ENCODE data around the gene TMEFF2.

The TMEFF2 gene

GRCh38 chr2:192067631-192068030, 127.1 kb downstream of the TMEFF2 start:
- DNase-seq (ENCODE audit: low read depth in 2 of 2), result no peak

GRCh38 chr2:192064459-192064858, 130.3 kb downstream of the TMEFF2 start:
- DNase-seq (ENCODE audit: low read depth in 2 of 2), result no peak

- no peak for DNase-seq (ENCODE audit: low read depth in 2 of 2)
Measured at GRCh38 chr2:192060161-192060560, 134.6 kb downstream of the TMEFF2 start.

- DNase-seq (ENCODE audit: low read depth in 2 of 2), result no peak
Measured at GRCh38 chr2:192059266-192059665, 135.5 kb downstream of the TMEFF2 start.

- DNase-seq (ENCODE audit: low read depth in 2 of 2), result no peak
Measured at GRCh38 chr2:192053921-192054320, 140.8 kb downstream of the TMEFF2 start.

GRCh38 chr2:192051533-192051932, 143.2 kb downstream of the TMEFF2 start:
- DNase-seq (ENCODE audit: low read depth in 2 of 2), result no peak

- no peak for DNase-seq (ENCODE audit: low read depth in 2 of 2)
Measured at GRCh38 chr2:192049362-192049761, 145.4 kb downstream of the TMEFF2 start.

GRCh38 chr2:192047315-192048107, 147.2 kb downstream of the TMEFF2 start:
- no peak for DNase-seq (ENCODE audit: low read depth in 2 of 2)

GRCh38 chr2:192044496-192044895, 150.2 kb downstream of the TMEFF2 start:
- no peak for DNase-seq (ENCODE audit: low read depth in 2 of 2)

GRCh38 chr2:192043216-192043870, 151.4 kb downstream of the TMEFF2 start:
- DNase-seq (ENCODE audit: low read depth in 2 of 2), result no peak

GRCh38 chr2:192042126-192042525, 152.6 kb downstream of the TMEFF2 start:
- no peak for DNase-seq (ENCODE audit: low read depth in 2 of 2)

- DNase-seq (ENCODE audit: low read depth in 2 of 2), result no peak
Measured at GRCh38 chr2:192038110-192038509, 156.6 kb downstream of the TMEFF2 start.

- no peak for DNase-seq (ENCODE audit: low read depth in 2 of 2)
Measured at GRCh38 chr2:192035731-192036442, 158.8 kb downstream of the TMEFF2 start.

- DNase-seq (ENCODE audit: low read depth in 2 of 2), result no peak
Measured at GRCh38 chr2:192030856-192031255, 163.9 kb downstream of the TMEFF2 start.

- DNase-seq (ENCODE audit: low read depth in 2 of 2), result no peak
Measured at GRCh38 chr2:192030289-192030688, 164.4 kb downstream of the TMEFF2 start.

- no peak for DNase-seq (ENCODE audit: low read depth in 2 of 2)
Measured at GRCh38 chr2:192029089-192029488, 165.6 kb downstream of the TMEFF2 start.

GRCh38 chr2:192026825-192027120, 168.0 kb downstream of the TMEFF2 start:
- no peak for DNase-seq (ENCODE audit: low read depth in 2 of 2)

- no peak for DNase-seq (ENCODE audit: low read depth in 2 of 2)
Measured at GRCh38 chr2:192026059-192026824, 168.5 kb downstream of the TMEFF2 start.

- DNase-seq (ENCODE audit: low read depth in 2 of 2), result no peak
Measured at GRCh38 chr2:192025637-192026036, 169.1 kb downstream of the TMEFF2 start.

- no peak for DNase-seq (ENCODE audit: low read depth in 2 of 2)
Measured at GRCh38 chr2:192023006-192023405, 171.7 kb downstream of the TMEFF2 start.

- DNase-seq (ENCODE audit: low read depth in 2 of 2), result no peak
Measured at GRCh38 chr2:192017844-192018243, 176.9 kb downstream of the TMEFF2 start.

- DNase-seq (ENCODE audit: low read depth in 2 of 2), result no peak
Measured at GRCh38 chr2:192016265-192016664, 178.5 kb downstream of the TMEFF2 start.

All from stimulated activated CD8-positive, alpha-beta memory T cell treated with anti-CD3 and anti-CD28 coated beads, Interleukin-15, amount 100 ng/mL, for 4 hours (primary cell).